ENCODE data around the gene USP10.
"Not testable (repeated sequence)": the region's sequence is repeated elsewhere in the genome, so short reads cannot be mapped to it uniquely, and the experiment has no call there.

Gene USP10

GRCh38 chr16:84739349-84740124 is 39.7 kb downstream of the USP10 start:
- no peak for DNase-seq (ENCODE audit: low spot score)
- TF ChIP-seq CTCF (IDR thresholded peaks at IDR 0.05; ENCODE audit: extremely low read depth, missing control alignments), result no peak

GRCh38 chr16:84740596-84741116 is 40.9 kb downstream of the USP10 start:
- TF ChIP-seq CTCF (IDR thresholded peaks at IDR 0.05; ENCODE audit: extremely low read depth, missing control alignments), result no peak
- DNase-seq (ENCODE audit: low spot score), result no peak

GRCh38 chr16:84741340-84741830 is 41.6 kb downstream of the USP10 start:
- no peak for DNase-seq (ENCODE audit: low spot score)
- TF ChIP-seq CTCF (IDR thresholded peaks at IDR 0.05; ENCODE audit: extremely low read depth, missing control alignments), result no peak

GRCh38 chr16:84742641-84743092 is 42.9 kb downstream of the USP10 start:
- TF ChIP-seq CTCF (IDR thresholded peaks at IDR 0.05; ENCODE audit: extremely low read depth, missing control alignments), result no peak
- DNase-seq (ENCODE audit: low spot score), result no peak

GRCh38 chr16:84746231-84746630 is 46.4 kb downstream of the USP10 start:
- TF ChIP-seq CTCF (IDR thresholded peaks at IDR 0.05; ENCODE audit: extremely low read depth, missing control alignments), result no peak
- DNase-seq (ENCODE audit: low spot score), result no peak

- DNase-seq (ENCODE audit: low spot score), result no peak
- TF ChIP-seq CTCF (IDR thresholded peaks at IDR 0.05; ENCODE audit: extremely low read depth, missing control alignments), result no peak
These were observed 47.1 kb downstream of the USP10 start for GRCh38 chr16:84746875-84747274.

GRCh38 chr16:84748247-84748646 is 48.4 kb downstream of the USP10 start:
- not testable (repeated sequence) for DNase-seq (ENCODE audit: low spot score)

Measured in GM20000 (cell line).